NCI-H2107 treated with DMSO at 0.1 percent for 48 hours (cell line): ENCODE measurements around the gene SOX30.

Experiments used
- DNase-seq: peaks from one replicate; lab custom pipeline; 2025; ENCODE audit not compliant: unreplicated experiment; lab: John Stamatoyannopoulos, UW

Gene SOX30

DNA sequence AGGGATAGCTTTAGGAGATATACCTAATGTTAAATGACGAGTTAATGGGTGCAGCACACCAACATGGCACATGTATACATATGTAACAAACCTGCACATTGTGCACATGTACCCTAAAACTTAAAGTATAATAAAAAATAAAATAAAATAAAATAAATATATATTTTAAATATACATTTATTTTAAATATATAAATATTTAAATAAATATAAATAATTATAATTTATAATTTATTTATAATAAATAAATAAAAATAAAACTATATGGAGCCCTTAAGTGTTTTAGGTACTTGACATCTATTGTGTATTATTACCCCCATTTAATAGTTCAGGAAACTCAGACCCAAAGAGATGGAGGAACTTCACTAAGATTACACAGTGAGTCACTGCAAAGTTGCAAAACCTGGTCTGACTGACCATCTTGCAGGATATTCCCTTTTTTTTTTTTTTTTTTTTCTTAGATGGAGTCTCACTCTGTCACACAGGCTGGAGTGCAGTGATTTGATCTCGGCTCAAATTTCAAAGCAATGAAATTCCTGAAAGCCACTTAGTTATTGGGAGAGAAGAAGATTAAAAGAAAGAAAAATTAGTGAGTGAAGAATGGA lies 13.3 kb upstream of the SOX30 start:
- DNase-seq, result no peak

DNA sequence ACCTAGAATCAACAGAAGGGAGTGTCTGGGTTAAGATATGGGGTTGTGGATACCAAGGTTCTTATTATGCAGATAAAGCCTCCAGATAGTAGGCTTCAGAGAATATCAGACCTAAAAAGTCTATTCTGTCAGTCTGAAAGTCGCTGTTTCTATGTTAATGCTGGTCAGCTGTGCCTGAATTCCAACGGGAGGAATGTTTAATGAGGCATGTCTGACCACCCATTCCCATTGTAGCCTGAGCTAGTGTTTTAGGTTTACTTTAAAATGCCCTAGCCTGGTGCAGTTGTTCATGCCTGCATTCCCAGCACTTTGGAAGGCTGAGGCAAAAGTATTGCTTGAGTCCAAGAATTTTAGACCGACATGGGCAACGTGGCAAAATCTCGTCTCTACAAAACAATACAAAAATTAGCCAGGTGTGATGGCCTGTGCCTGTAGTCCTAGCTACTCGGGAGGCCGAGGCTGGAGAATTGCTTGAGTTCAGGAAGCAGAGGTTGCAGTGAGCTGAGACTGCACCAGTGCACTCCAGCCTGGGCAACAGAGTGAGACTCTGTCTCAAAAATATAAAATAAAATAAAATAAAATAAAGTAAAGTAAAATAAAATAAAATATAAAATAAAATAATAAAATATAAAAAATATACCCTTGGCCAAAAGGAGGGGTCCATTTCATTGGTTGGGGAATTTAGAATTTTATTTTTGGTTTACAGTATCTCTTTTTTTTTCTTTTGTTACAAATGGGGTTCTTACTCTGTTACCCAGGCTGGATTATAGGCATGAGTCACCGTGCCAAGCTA lies 7.8 kb upstream of the SOX30 start:
- no peak for DNase-seq

DNA sequence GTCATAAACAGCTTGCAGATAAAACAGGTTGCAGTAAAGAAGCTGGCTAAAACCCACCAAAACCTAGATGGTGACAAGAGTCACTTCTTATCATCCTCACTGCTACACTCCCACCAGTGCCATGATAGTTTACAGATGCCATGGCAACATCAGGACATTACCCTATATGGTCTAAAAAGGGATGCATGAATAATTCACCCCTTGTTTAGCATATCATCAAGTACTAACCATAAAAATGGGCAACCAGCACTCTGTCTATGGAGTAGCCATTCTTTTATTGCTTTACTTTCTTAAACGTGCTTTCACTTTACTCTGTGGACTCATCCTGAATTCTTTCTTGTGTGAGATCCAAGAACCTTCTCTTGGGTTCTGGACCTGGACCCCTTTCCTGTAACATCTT lies 6.7 kb upstream of the SOX30 start:
- no peak for DNase-seq

DNA sequence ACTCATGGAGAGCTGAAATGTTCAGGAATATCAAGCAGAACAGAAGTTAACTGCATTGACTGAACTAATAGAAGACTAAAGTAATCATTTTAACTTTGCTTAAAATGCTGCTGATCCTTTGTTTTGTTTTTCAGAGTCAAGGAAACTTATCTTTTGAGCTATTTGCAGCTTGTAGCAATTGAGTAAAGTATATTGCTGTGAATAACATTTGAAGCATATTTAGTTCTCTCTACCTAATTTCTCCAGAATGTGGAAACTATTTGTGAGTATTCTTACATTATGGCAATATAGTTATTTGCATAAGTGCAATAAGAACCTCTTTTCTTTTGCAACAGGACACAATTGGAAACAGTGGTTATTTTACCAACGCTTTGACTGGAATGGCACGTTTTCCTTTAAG lies 5.3 kb upstream of the SOX30 start:
- no peak for DNase-seq

DNA sequence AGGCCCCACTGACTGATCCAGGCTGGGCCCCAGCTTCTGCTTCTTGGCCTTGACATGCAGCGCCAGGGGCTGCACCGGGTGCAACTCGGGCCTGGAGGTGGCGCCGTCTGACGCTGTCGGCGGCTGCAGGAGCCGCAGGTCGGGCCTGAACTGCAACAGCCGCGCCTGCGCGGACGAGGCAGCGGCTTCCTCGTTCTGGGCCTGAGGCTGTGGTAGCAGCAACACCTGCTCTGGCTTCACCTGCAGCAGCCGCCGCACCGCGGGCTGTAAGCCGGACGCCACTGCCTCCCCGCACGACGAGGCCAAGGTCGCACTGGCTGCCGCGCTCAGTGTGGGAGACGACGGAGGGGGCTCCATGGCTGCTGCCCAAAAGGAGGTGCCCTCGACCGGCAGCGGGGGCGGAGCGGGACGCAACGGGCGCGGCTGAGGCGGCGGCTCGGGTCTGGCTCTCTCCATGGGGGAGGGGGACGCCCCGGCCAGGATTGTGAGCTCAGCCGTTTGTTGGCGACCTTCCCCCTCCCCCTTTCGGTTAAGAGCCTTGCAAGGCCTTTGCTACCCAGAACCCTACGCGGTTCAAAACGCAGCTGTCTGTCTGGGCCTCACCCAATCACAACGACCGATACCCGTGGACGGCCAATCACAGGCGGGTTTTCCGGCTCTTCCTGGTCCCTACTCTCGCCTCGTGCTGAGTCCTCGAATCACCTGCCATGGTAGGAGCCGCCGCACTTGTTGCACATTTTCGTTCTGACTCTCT lies 438 bp downstream of the SOX30 start:
- DNase-seq, result no peak

DNA sequence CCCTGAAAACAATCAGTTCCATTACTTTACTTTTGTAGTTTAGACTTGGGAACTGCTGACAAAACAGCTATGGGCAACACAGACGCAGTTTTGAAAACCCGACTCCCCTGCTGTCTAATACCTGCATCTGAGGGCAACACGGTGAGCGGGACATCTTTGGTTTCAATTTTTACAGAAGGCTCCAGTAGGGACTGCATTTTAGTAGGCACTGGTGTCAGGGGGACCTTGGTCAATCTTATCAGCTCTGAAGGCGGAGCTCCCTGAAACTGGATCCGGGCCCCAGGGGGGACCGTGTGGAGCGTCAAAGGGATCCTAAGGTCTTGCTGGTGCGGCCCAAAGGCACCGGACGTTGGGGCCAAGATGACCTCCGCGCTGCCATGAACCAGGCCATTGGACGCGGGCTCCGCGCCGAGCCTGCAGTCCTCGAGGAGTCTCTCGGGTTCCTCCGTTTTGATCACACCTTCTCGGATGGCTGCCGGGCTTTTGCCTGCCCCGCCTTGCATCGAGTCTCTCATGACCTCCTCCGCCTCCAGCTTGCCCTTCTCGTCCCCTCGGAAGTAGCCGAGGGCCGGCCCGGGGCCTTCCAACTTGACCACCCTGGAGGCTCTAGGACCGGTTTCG lies 1.1 kb downstream of the SOX30 start:
- no peak for DNase-seq

DNA sequence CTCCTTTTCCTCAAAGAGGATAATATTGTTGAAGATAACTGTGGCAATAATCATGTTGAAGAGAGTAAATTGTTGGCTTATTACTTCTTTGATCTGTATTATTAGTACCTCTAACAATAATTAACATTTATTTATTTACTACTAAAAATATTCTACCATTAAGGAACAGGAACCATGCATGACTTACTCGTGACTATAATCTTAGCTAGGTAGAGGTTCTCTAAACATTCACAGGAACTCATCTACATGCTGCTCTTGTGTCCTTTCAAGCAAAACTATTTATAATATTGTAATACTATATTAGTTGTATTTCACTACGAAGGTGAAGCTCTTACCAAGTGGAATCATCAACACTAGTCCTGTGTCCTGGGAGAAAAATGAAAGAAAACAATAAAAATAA lies 3.1 kb downstream of the SOX30 start:
- no peak for DNase-seq

DNA sequence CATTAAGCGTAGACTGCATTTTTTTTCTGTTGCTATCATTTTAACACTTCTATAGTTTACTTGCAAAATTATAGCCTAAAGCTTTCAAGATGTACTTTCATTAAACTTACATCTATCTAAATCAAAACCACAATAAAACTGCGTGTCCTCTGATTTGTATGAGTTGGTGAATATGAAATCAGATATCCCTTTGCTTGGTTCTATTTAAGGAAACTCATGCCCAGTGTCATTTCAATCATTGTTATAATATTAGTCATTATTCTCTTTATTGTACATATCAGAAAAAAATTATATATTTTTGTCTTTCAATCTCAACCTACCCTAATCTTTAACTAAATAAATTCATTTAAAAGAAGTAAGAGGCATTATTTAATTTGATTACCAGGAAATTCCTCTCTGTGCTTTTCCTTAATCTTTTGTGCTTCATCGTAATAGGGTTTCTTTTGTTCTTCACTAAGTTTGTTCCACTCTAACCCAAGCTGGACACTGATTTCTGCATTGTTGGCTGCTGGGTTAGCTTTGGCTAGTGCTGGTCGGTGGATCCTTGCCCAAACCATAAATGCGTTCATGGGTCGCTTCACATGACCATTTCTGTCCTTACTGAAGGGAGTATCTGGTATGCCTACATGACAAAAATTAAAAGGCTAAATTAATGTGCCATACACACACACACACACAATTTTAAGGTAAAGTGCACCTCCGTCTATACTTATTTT lies 3.8 kb downstream of the SOX30 start:
- DNase-seq, result no peak

DNA sequence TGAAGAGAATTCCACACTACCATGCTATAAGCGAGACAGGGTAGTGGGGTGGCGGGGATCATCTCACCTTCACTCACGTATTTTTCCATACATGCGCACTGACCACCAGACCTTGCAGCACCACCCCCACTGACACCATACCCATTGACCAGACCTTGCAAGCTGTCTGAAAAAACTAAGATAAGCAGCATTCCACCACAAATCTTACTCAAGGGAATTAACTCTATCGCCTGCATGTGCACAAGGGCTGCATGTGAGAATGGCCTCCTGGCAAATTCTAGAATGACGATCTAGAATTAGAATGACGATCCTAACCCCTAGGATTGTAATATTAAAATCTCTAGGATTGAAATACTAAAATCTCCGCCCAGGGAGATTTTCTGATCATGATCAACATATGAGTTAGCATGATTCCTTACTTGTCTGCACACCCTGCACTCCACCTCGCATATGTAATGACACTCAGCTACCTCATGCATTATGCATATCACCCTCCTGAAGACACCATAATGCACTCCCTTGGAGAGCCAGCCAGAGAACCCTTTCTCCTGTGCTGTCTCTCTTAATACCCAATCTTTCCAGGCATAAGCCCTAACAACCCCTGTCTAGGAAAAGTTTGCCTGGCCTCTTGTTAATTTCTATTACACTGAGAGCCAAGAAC lies 11.7 kb downstream of the SOX30 start:
- DNase-seq, result no peak

DNA sequence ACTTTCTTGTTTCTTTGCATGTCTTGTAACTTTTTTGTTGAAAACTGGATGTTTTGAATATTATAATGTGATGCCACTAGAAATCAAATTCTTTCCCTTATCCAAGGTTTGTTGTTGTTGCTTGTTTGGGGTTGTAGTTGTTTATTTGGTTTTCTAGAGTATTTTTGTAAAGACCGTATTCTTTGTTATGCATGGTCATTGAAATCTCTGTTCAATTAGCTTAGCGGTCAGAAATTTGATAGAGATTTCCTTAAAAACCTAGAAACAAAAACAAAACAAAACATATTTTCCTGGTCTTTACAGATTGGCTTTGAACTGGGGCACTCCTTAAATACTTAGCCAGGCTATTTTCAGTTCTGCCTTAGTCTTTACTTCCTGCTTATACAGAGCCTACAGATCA lies 21.9 kb downstream of the SOX30 start:
- no peak for DNase-seq

DNA sequence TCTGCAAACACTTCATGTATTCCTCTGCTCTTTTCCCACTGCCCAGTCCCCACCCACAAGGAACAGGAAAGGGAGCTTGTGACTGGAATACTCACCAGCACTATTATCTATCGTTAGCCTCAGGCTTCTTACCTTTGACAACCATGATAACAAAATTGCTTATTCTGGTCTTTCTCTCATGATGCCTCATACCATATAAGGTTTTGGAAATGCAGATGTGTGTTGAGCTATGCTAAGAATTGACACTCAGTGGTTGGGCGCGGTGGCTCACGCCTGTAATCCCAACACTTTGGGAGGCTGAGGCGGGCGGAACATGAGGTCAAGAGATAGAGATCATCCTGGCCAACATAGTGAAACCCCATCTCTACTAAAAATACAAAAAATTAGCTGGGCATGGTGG lies 25.4 kb downstream of the SOX30 start:
- no peak for DNase-seq

DNA sequence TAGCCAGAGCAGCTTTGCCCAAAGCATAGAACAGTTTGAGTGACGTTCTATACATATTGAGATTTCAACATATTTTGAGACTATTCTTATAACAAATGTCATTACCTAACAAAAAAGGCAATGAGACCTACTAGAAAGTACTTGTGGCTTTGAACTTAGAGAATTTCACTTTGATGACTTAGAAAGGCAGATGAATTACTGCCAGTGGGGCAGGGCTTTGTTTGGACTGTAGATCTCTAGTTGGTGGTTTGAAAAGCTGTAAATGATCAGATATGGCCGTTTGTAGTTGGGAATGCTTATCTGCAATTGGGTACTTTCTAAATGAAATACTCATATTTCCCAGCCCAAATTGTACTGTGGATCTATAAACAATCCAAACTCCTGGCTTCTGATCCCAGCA lies 28.1 kb downstream of the SOX30 start:
- no peak for DNase-seq

DNA sequence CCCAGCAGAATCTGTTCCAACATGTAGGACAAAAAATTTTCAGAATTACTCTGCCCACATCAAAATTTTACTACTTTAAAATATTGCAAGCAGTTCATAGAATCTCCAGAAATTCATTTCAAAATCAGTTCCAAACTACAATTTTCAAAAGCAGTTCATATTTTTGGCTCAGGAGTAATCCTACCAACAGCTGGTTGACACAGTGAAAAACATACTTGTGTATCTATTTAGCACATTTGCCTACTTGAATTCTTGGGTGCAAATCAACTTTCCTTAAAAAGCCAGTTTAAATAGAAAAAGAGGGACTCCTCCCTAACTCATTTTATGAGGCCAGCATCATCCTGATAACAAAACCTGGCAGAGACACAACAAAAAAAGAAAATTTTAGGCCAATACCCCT lies 31.5 kb downstream of the SOX30 start:
- no peak for DNase-seq

DNA sequence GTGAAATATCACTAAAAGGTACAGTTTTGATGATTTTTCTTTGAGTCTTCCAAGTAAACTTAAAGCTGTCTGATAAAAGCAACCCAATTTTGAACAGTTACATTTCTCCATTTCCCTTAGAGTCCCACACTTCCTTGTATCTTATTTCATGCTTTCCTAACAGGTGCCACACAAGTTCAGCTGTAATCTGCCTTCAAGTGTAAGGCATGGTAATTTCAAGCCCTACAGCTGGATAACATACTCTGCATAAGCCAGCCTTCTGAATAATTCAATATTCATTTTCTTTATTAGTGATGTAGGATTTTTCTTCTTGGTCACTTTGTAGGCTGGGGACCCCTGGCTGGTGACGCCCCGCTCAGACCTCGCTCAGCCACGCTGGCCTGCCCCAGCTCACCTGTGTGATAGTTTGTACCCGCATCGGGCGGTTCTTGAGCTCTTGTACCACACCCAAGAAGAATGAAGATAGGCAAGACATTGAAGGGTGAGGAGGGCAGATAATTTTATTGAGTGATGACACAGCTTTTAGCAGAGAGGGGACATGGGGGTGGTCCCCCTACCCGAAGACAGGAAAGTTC lies 34.0 kb downstream of the SOX30 start:
- no peak for DNase-seq

DNA sequence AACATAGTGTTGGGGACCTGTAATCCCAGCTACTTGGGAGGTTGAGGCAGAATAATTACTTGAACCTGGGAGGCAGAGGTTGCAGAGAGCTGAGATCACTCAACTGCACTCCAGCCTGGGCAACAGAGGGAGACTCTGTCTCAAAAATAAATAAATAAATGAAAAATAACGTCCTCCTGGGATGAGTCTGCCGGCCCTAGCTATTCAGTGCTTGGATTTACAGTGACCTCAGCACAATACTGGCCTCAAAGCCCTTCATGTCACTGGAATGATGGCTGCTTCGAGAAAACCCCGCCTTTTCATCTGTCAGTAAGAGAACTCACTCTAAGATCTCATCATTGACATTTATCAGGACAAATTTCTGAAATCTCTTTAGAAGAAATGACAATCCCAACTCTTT lies 35.5 kb downstream of the SOX30 start:
- no peak for DNase-seq

DNA sequence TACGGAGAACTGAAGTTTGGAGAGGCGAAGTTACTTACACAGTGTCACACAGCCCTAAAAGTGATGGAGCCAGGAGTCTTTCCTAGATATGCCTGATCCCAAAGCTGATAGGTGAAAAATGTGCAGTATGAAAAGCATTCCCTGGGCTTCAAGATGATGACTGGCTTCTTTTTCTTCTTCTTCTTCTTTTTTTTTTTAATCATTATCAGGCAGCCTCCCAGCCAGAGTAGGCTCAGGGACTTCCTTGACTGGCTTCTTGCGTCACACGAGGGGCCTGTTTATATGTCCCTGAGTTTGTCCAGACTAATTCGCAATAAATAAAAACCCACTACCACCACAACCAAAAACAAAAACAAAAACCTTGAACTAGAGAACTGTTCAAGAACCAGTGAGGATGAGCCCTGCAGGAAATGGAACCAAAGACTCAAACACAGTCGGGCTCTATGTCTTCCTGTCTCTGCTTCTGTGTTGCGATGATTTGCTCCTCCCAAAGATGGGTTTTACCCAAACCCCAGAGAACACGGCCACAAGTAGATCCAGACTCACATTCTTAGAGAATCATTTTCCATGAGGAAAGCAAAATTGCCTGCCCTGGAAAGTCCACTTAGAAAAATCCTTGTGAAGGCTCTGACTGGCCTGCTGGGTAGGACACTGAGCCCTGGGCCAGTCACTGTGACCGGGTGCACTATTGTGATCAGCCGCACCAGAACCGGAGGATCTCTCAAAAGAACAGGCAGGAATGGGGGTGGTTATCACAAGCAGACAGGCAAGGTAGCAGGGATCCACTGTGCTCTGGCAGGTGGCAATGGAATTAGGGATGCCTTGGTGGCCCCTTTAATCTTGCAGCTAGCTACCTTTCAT lies 38.6 kb downstream of the SOX30 start:
- no peak for DNase-seq

DNA sequence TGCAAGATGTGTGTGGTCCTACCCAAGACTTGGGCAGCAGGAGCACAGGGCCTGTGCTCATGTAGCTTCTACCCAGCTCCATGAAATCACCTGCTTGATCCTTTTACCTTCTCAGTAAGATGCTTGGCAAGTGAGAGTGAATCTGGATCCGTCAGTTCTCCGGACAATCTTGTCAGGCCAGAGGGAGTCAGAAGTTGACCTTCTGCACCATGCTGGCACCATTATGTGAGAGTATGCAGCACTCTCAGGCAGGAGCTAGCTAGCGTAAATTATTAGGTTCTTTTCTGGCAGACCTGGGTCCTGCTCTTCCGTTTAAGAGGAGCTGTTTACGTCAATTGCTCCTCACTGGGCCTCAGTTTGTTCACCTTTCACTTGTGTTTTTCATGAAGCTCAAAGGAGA lies 39.7 kb downstream of the SOX30 start:
- DNase-seq, result no peak

DNA sequence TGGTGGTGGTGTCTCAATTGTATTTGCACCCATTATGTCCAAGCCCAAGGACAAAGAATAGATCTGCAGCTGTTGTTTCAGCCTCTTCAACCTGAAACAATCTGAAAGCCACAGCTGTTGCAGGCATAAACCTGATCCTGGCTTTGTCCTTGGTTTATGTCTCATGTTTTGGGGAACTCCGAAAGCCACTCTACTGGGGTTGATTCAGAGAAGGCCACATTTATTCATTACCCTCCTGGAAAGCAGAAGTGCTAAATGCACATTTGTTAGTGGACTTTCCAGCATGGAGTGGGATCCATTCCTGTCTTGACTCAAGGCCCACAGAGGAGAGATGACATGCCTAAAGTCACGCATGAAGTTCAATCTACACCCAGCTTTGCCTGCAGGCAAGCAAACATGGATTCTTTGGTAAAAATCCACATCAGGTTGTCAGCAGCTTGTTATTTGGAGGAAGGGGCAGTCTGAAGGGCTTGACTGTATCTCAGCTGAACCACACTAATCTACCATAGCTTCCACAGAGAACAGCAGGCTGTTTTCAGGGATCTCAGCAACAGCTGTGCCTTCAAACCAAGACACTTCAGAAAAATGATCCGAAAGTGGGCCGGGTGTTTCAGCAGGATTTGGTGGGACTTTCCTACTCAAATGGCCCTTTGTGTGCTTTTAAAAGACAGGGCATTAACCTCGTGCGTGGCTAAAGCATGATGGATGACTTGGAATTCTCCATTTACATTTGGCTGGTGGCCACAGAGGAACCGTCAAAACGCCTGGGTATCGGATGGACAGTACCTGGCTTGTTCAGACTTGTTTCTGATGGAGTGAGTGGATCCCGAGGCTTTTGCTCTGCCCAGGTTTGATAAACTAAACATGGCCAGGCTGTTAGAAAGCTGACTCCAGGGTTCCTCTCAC lies 40.4 kb downstream of the SOX30 start:
- peak; percentile 31 for DNase-seq
